SH-SY5Y (cell line): ENCODE data around the gene ITPRID1.

ENCODE experiments used
- GATA2 ChIP-seq: IDR thresholded peaks from 2 replicates; pipeline ENCODE4 v1.6.1; 2011; ENCODE audit warnings: mild to moderate bottlenecking, low read depth, low read length
- GATA3 ChIP-seq: IDR thresholded peaks from 2 replicates; pipeline ENCODE4 v1.6.1; 2011; ENCODE audit warnings: low read depth, mild to moderate bottlenecking, low read length, moderate library complexity

- no peak for TF ChIP-seq GATA2
- TF ChIP-seq GATA3, result no peak
These were observed 88.2 kb downstream of the ITPRID1 start for GRCh38 chr7:31602041-31602625.
